Erythroblast (primary cell): ENCODE results near the gene MUL1.

Experiments used
- DNase-seq, 2 experiments: peaks; one replicate each; lab custom pipeline; 2025; lab: John Stamatoyannopoulos, UW
- GATA1 ChIP-seq: IDR thresholded peaks from 2 replicates; pipeline ENCODE4 v1.6.1; 2011; ENCODE audit warnings: low read depth, mild to moderate bottlenecking, control low read depth, low read length, moderate library complexity
- POLR2A ChIP-seq: IDR thresholded peaks from 2 replicates; pipeline ENCODE4 v1.6.1; 2011; ENCODE audit warnings: mild to moderate bottlenecking, low read length

Gene MUL1

GRCh38 chr1:20484519-20485462, 23.2 kb downstream of the MUL1 start:
- TF ChIP-seq POLR2A (no peak), GATA1 (no peak)
- no peak for DNase-seq

GRCh38 chr1:20483833-20484518, 24.0 kb downstream of the MUL1 start:
- TF ChIP-seq POLR2A = no peak
- TF ChIP-seq GATA1 = no peak
- DNase-seq = no peak

- no peak for DNase-seq
- TF ChIP-seq POLR2A (no peak), GATA1 (no peak)
These were observed 24.7 kb downstream of the MUL1 start for GRCh38 chr1:20483098-20483832.

- DNase-seq = no peak
- TF ChIP-seq POLR2A (no peak), GATA1 (no peak)
These were observed 26.1 kb downstream of the MUL1 start for GRCh38 chr1:20481643-20482498.

DNA sequence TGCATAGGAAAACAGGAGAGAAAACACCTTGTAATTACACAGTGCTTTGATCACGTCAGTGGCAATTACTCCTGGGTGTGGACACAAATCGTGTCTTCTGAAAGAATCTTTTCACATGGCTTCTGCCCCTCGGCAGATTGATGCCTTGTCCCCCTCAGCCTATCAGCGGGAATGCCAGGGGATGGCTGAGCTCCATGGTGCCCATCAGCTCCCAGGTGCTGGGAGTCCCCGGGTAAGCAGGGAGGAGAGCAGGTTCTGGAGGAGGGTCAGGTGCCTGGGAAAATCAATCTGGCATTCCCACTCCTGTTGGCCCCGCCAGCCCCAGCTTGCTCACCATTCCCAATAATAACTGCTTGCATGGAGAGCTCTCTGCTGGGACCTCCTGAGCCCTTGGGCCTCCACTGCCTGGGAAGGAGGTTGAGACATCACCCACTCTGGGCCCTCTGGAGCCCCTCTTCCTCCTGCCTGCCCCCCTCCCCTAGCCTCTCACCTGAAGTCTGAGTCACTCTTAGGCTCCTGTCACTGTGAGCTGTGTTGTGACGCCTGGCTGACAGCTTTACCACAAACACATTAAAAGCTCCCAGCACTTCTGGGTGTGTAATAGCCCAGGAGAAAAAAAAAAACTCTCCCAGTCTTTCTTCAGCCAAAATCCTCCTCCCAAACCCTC, 26.9 kb downstream of the MUL1 start:
- DNase-seq = no peak

GRCh38 chr1:20480243-20480944, 27.6 kb downstream of the MUL1 start:
- DNase-seq = no peak
- no peak for TF ChIP-seq POLR2A
- TF ChIP-seq GATA1 = no peak

More for the DNA sequence above, 26.9 kb downstream of the MUL1 start:
- TF ChIP-seq POLR2A = no peak
- no peak for TF ChIP-seq GATA1

DNA sequence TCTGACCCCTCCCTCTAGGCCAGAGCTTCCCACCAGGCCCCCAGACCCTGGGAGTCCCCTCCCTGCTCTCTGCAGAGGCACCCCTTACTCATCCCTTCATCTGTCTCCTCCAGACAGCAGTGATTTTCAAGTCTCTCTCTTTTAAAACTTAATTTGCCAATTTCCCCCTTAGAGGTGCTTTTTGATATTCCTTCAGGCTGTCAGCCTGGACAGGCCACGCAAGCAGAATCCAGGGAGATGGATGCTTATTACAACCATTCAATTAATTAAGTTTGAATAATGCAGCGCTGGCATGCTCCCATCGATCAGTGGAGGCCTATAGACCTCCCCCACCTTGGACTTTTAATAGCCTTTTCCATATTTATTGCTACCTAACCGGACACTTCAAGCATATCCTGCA, 28.1 kb downstream of the MUL1 start:
- DNase-seq = no peak

GRCh38 chr1:20478057-20478635, 29.8 kb downstream of the MUL1 start:
- no peak for DNase-seq
- no peak for TF ChIP-seq POLR2A
- TF ChIP-seq GATA1 = no peak

More for the DNA sequence above, 28.1 kb downstream of the MUL1 start:
- TF ChIP-seq POLR2A (no peak), GATA1 (no peak)

- TF ChIP-seq GATA1 (no peak), POLR2A (no peak)
- DNase-seq = no peak
These were observed 30.4 kb downstream of the MUL1 start for GRCh38 chr1:20477348-20478056.

DNA sequence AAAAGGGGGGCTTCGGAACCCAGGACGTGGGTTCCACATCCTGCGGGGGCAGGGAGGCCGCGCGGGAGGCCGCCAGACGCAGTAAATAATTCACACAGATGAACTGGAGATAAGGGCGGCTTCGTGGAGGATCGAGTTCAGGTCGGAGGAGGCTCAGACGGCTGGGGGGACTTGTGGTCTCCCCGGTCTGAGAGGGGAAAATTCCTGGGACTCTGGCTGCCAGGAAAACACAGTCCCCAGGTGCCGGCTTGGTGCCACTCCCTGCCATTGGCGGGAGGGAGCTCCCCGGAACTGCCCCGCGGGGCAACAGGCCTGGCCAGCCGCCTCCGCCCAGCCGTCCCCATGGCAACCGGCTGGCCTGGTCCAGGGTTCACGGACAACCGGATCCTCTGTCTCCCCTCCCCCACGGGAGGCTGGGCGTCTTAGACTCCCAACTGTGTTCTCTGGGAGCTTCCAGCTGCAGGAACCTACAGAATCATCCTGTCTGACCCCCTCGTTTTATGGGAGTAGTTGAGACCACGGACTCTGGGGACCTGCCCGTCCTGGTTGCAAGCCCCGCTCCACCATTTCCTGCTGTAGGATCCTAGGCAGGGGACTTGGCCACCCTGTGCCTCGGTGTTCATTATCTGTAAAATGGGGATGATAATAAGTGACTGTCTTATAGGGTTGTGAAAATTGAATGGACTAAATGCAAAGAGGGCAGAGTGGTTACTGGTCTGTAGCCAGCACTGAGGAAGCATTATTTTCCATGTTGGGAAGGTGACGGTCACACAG, 31.5 kb downstream of the MUL1 start:
- TF ChIP-seq GATA1 (no peak), POLR2A (no peak)
- peak in 1 of 2 experiments; percentile 15 for DNase-seq
